Suprapubic skin (tissue), 4 donors: ENCODE data around the gene LPP. TPM values are rescaled to one million over a fixed set of nuclear protein-coding genes. Genes with fewer than 3 reads are reported as not detected.

Experiments used
- DNase-seq, 2 donors: peaks; one replicate each; pipeline ENCODE4 v3.0.0-alpha.2; 2019; ENCODE audit warnings: low spot score in 2 of 2
- H3K27ac ChIP-seq: fragments of 200-600 bp; sonication (generic); one replicate; pipeline ENCODE4 v1.5.1; 2019
- H3K27me3 ChIP-seq: fragments of 200-600 bp; sonication (generic); one replicate; pipeline ENCODE4 v1.5.1; 2019
- H3K36me3 ChIP-seq: fragments of 200-600 bp; sonication (generic); one replicate; pipeline ENCODE4 v1.5.1; 2019
- H3K4me1 ChIP-seq: fragments of 200-600 bp; sonication (generic); one replicate; pipeline ENCODE4 v1.5.1; 2019
- H3K4me3 ChIP-seq: fragments of 200-600 bp; sonication (generic); one replicate; pipeline ENCODE4 v1.5.1; 2019; ENCODE audit warnings: mild to moderate bottlenecking
- H3K9me3 ChIP-seq: fragments of 200-600 bp; sonication (generic); one replicate; pipeline ENCODE4 v1.5.1; 2019
- CTCF ChIP-seq, 2 donors: fragments of 200-600 bp in 1 of 2; fragments of 450-650 bp in 1 of 2; sonication (generic) in 1 of 2; IDR thresholded peaks; one replicate each; pipeline ENCODE4 v1.5.1; 2016 to 2019; ENCODE audit warnings: antibody characterized with exemption in 2 of 2, mild to moderate bottlenecking in 1 of 2, moderate library complexity in 1 of 2
- EP300 ChIP-seq: sonication (generic); formaldehyde crosslinking; IDR thresholded peaks from one replicate; pipeline ENCODE4 v1.6.1; 2017; ENCODE audit warnings: antibody characterized with exemption
- POLR2A ChIP-seq, 2 donors: fragments of 450-650 bp; IDR thresholded peaks; one replicate each; pipeline ENCODE4 v1.6.1; 2017; ENCODE audit warnings: antibody characterized with exemption in 2 of 2, mild to moderate bottlenecking in 2 of 2, moderate library complexity in 2 of 2
- POLR2AphosphoS5 ChIP-seq, 3 donors: sonication (generic); formaldehyde crosslinking; IDR thresholded peaks; one replicate each; pipeline ENCODE4 v1.6.1; 2017; ENCODE audit warnings: antibody characterized with exemption in 3 of 3
- WGBS: methylation state at CpG from one replicate; pipeline ENCODE4 v1.1.5; 2018; 5-methylcytosine and 5-hydroxymethylcytosine counted together
- total RNA-seq, 4 donors: library from RNA; depleted of rRNA; stranded (reverse); fragments of >200 nt; gene quantifications; one replicate each; pipeline ENCODE4 v1.1.0, GENCODE V29; 2016

Gene LPP
- total RNA-seq, 4 donors from 2014 or later: 56.8 to 127 (median 84.2) TPM

GRCh38 chr3:188712991-188713390 lies 559.0 kb downstream of the LPP start:
- Histone ChIP-seq H3K4me1 (peaks cover 6% of the 10 kb centered on the region), H3K27me3 (no peaks in the 10 kb centered on the region), H3K9me3 (no peaks in the 10 kb centered on the region), H3K36me3 (no peaks in the 10 kb centered on the region), H3K27ac (no peak overlapping the region), H3K4me3 (no peak overlapping the region)
- 73% methylated on average over 3 of the region's 3 CpGs for WGBS
- TF ChIP-seq POLR2AphosphoS5 (IDR thresholded peaks at IDR 0.05): no peak
- TF ChIP-seq CTCF (IDR thresholded peaks at IDR 0.05): no peak
- TF ChIP-seq POLR2A (IDR thresholded peaks at IDR 0.05): no peak
- no peak for TF ChIP-seq EP300
- DNase-seq: no peak

GRCh38 chr3:188719545-188719944 lies 565.6 kb downstream of the LPP start:
- 95% methylated on average over 1 of the region's 1 CpG for WGBS
- Histone ChIP-seq H3K27ac (no peak overlapping the region), H3K27me3 (no peaks in the 10 kb centered on the region), H3K4me3 (no peak overlapping the region), H3K4me1 (no peaks in the 10 kb centered on the region), H3K36me3 (no peaks in the 10 kb centered on the region), H3K9me3 (no peaks in the 10 kb centered on the region)
- no peak for DNase-seq
- no peak for TF ChIP-seq EP300
- TF ChIP-seq POLR2A (IDR thresholded peaks at IDR 0.05): no peak
- TF ChIP-seq CTCF (IDR thresholded peaks at IDR 0.05): no peak
- no peak for TF ChIP-seq POLR2AphosphoS5 (IDR thresholded peaks at IDR 0.05)

DNA sequence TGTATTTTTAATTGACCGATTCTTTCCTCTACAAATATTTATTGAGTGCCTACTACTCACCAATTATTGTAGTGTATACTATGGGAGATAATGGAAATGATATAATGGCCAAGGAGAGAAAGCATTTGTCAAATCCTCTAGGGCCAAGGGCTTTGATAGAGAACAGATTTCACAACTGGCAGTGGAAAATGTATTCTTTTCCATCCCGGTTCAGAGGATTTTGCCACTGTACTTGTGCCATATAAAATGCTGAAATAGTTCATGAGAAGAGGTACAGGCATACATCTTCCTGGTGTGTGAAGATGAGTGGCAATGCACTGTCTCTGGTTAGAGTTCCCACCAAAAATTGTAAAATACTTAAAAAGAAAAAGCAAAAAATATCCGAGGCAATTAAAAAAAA lies 566.3 kb downstream of the LPP start:
- no peak for DNase-seq
- Histone ChIP-seq H3K36me3 (no peaks in the 10 kb centered on the region), H3K4me3 (no peak overlapping the region), H3K4me1 (no peaks in the 10 kb centered on the region), H3K27ac (no peak overlapping the region), H3K9me3 (no peaks in the 10 kb centered on the region), H3K27me3 (no peaks in the 10 kb centered on the region)
- no peak for TF ChIP-seq CTCF (IDR thresholded peaks at IDR 0.05)
- no peak for TF ChIP-seq POLR2AphosphoS5 (IDR thresholded peaks at IDR 0.05)
- TF ChIP-seq POLR2A (IDR thresholded peaks at IDR 0.05): no peak
- TF ChIP-seq EP300: no peak
- WGBS: 50% methylated on average over 3 of the region's 3 CpGs

DNA sequence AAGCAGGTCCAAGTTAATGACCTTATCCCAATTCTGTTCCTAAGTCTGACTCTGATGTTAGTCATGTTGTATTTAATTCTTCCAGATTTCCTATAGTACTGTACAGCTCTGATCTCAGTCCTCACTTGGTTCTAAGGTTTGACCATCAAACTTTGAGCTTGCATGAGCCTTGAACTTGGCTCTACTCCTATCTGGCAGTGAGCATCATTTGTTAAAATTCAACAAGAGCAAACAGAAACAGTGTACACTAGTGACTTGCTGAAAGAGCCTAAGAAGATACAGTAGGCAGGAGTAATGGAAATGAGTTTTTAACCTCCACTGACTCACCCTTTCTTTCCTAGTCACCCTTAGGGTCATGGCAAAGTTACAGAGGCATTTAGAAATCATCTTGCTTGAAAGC lies 566.7 kb downstream of the LPP start:
- Histone ChIP-seq H3K27ac (no peak overlapping the region), H3K9me3 (no peaks in the 10 kb centered on the region), H3K4me1 (no peaks in the 10 kb centered on the region), H3K27me3 (no peaks in the 10 kb centered on the region), H3K36me3 (no peaks in the 10 kb centered on the region), H3K4me3 (no peak overlapping the region)
- TF ChIP-seq POLR2A (IDR thresholded peaks at IDR 0.05) (no peak), POLR2AphosphoS5 (IDR thresholded peaks at IDR 0.05) (no peak), CTCF (IDR thresholded peaks at IDR 0.05) (no peak), EP300 (no peak)
- no peak for DNase-seq

GRCh38 chr3:188721312-188721711 lies 567.4 kb downstream of the LPP start:
- H3K27ac ChIP-seq: no peak overlapping the region
- no peaks in the 10 kb centered on the region for H3K27me3 ChIP-seq
- TF ChIP-seq CTCF (IDR thresholded peaks at IDR 0.05): no peak
- no peak for TF ChIP-seq POLR2AphosphoS5 (IDR thresholded peaks at IDR 0.05)
- no peak for TF ChIP-seq EP300
- no peak for TF ChIP-seq POLR2A (IDR thresholded peaks at IDR 0.05)

More at GRCh38 chr3:188721312-188721711, 567.4 kb downstream of the LPP start:
- DNase-seq: no peak
- H3K36me3 ChIP-seq: no peaks in the 10 kb centered on the region
- no peak overlapping the region for H3K4me3 ChIP-seq
- 92% methylated on average over 4 of the region's 4 CpGs for WGBS
- no peaks in the 10 kb centered on the region for H3K4me1 ChIP-seq
- no peaks in the 10 kb centered on the region for H3K9me3 ChIP-seq
